PC-3 (cell line): ENCODE results near the gene IL36B. TPM values are rescaled to one million over a fixed set of nuclear protein-coding genes. Genes with fewer than 3 reads are reported as not detected.

Experiments used
- ATAC-seq: fragments of 200-7000 bp; cut with Tn5 transposase; 2 replicates; pipeline ENCODE4 v1.9.1; 2020; ENCODE audit warnings: mild to moderate bottlenecking, moderate library complexity
- BruUV-seq: library from RNA; stranded (reverse); fragments of 400-500 nt; replicated peaks from 2 replicates; lab custom pipeline; 2021; lab: Mats Ljungman, UMichigan
- CTCF ChIA-PET: fragments of 300-600 bp; sonication (Branson Sonifier 250); formaldehyde crosslinking; loops from one replicate; lab custom pipeline; 2022; ENCODE audit warnings: antibody characterized with exemption; lab: Charles Lee
- POLR2A ChIA-PET: fragments of 300-600 bp; sonication (Branson Sonifier 250); formaldehyde crosslinking; loops from one replicate; lab custom pipeline; 2022; ENCODE audit warnings: antibody characterized with exemption; ENCODE audit not compliant: unreplicated experiment; lab: Charles Lee
- DNase-seq: peaks from one replicate; pipeline ENCODE4 v3.0.0-alpha.2; 2015
- H2AFZ ChIP-seq: fragments of 300-600 bp; sonication (generic); 2 replicates; pipeline ENCODE4 v1.6.0; 2016; ENCODE audit warnings: antibody characterized with exemption, low read length
- H3F3A ChIP-seq: fragments of 300-600 bp; sonication (generic); one replicate; pipeline ENCODE4 v1.6.0; 2017; ENCODE audit warnings: antibody characterized with exemption, low read length, control low read depth, mild to moderate bottlenecking; ENCODE audit not compliant: unreplicated experiment
- H3K27ac ChIP-seq: fragments of 300-600 bp; sonication (generic); 2 replicates; pipeline ENCODE4 v1.5.1; 2016; ENCODE audit warnings: mild to moderate bottlenecking, low read length
- H3K27me3 ChIP-seq: fragments of 300-600 bp; sonication (generic); 2 replicates; pipeline ENCODE4 v1.6.1; 2016; ENCODE audit warnings: low read length, mixed read lengths
- H3K36me3 ChIP-seq: fragments of 300-600 bp; sonication (generic); 2 replicates; pipeline ENCODE4 v1.6.1; 2016; ENCODE audit warnings: low read depth, mixed run types, low read length, mixed read lengths
- H3K4me1 ChIP-seq: fragments of 300-600 bp; sonication (generic); 2 replicates; pipeline ENCODE4 v1.5.1; 2016; ENCODE audit warnings: low read length; ENCODE audit not compliant: insufficient read depth
- H3K4me2 ChIP-seq: fragments of 300-600 bp; sonication (generic); 2 replicates; pipeline ENCODE4 v1.6.0; 2016; ENCODE audit warnings: low read length
- H3K4me3 ChIP-seq: fragments of 300-600 bp; sonication (generic); 2 replicates; pipeline ENCODE4 v1.5.1; 2016; ENCODE audit warnings: mild to moderate bottlenecking, low read length, mixed read lengths
- H3K79me2 ChIP-seq: fragments of 300-600 bp; sonication (generic); 2 replicates; pipeline ENCODE4 v1.6.1; 2017; ENCODE audit warnings: low read length, mixed read lengths
- H3K9ac ChIP-seq: fragments of 300-600 bp; sonication (generic); 2 replicates; pipeline ENCODE4 v1.6.0; 2016; ENCODE audit warnings: mild to moderate bottlenecking, low read length
- H3K9me2 ChIP-seq: fragments of 300-600 bp; sonication (generic); replicated peaks from 2 replicates; pipeline ENCODE4 v1.6.1; 2016; ENCODE audit warnings: mixed run types, low read length, mixed read lengths
- H3K9me3 ChIP-seq: fragments of 300-600 bp; sonication (generic); 2 replicates; pipeline ENCODE4 v1.6.1; 2016; ENCODE audit warnings: low read length, mixed read lengths
- H4K20me1 ChIP-seq: fragments of 300-600 bp; sonication (generic); 2 replicates; pipeline ENCODE4 v1.6.1; 2016; ENCODE audit warnings: low read length, mixed read lengths
- EZH2 ChIP-seq: fragments of 300-600 bp; sonication (generic); IDR thresholded peaks from one replicate; pipeline ENCODE4 v1.6.1; 2017; ENCODE audit warnings: antibody characterized with exemption, mild to moderate bottlenecking, low read length; ENCODE audit not compliant: unreplicated experiment
- EZH2phosphoT487 ChIP-seq: fragments of 300-600 bp; sonication (generic); IDR thresholded peaks from 2 replicates; pipeline ENCODE4 v1.6.1; 2018; ENCODE audit warnings: mild to moderate bottlenecking, antibody characterized with exemption, low read length, borderline replicate concordance
- intact Hi-C: fragments of 100-400 bp; cut with micrococcal nuclease; formaldehyde crosslinking; loops from 2 replicates; pipeline ENCODE4 v1.9.0; 2023
- total RNA-seq: library from RNA; depleted of rRNA; stranded (reverse); fragments of >200 nt; gene quantifications from 2 replicates; pipeline ENCODE4 v1.2.3, GENCODE V29; 2014
- TF ChIP-seq, protein P1 (sequence below): fragments of 300-600 bp; sonication (generic); conservative IDR thresholded peaks from 2 replicates; pipeline ENCODE4 v1.5.1; 2017; ENCODE audit warnings: antibody characterized with exemption, low read depth, mild to moderate bottlenecking, low read length

Gene IL36B
- total RNA-seq, 1 experiment from 2014 or later: not detected

DNA sequence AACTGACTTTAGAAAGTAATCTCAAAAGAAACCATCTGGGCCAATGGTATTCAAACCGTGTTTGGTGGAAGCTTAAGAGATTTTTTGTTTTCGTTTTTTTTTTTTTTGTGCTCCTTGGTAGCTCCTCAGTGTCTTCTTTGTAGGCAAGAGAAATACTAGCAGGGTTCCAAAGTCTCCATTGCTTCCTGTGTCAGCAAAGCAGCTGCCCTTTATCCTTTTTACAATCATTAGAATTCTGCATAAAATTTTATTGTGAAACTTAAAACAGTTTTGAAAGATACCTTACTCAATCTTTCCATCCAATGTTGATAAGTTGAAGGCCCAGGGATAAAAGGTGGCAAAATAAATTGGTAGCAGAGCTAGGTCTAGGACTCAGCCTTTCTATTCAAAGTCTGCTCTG, 15.6 kb upstream of the IL36B start:
- Histone ChIP-seq H3K27me3 (no peaks in the 10 kb centered on the region), H2AFZ (no peak overlapping the region), H3K4me2 (peak overlapping the region; percentile 45), H4K20me1 (no peaks in the 10 kb centered on the region), H3K9me3 (no peaks in the 10 kb centered on the region), H3K9me2 (no peaks in the 10 kb centered on the region), H3K79me2 (no peaks in the 10 kb centered on the region), H3K4me3 (no peak overlapping the region), H3K9ac (peak overlapping the region; percentile 56), H3K4me1 (peaks cover 36% of the 10 kb centered on the region), H3F3A (peaks cover 12% of the 10 kb centered on the region), H3K36me3 (no peaks in the 10 kb centered on the region), H3K27ac (peak overlapping the region; percentile 95)
- intact Hi-C loops: loop anchor here (1.0 to 2.0 kb wide), 2 partner anchors 10 to 109 kb away; no protein-coding TSS in a partner anchor
- ATAC-seq (no peak; the same call in 1 of the 2 replicates), DNase-seq (no peak)
- TSS peak; percentile 78 for BruUV-seq
- ChIA-PET POLR2A (interaction anchor here (0.6 to 1.0 kb wide), 2 partner anchors 10 to 643 kb away, joined by 6 read pairs; no protein-coding TSS in a partner anchor), CTCF (interaction anchor here (0.6 to 1.2 kb wide), 4 partner anchors 10 to 441 kb away, joined by 3 to 7 read pairs (median 3); no protein-coding TSS in a partner anchor)
- TF ChIP-seq EZH2: no peak
- TF ChIP-seq EZH2phosphoT487: no peak

DNA sequence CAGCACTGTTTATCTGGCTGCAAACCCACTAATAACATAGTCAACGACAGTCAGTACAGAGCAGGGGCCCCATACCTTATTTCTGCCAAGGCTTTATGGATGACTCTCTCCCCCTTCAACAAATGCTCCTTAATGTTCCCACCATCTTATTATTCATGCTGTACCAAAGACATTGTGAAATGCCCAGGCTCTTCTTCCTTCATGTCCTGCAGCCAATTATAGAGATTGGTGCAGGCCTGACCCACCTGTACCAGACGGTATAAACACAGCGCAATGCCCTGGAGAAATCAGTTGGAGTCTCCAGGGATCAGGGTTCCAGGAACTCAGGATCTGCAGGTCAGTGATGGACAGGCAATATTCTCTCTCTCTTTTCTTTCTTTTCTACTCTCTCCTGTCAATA, 15.0 kb upstream of the IL36B start, which contains the start of gene IL1F10:
Gene IL1F10 (plus strand): TSS at position 290 of the 400 bp plus-strand sequence. CDS start 4,769 bp downstream, outside the sequence.
- BruUV-seq: no TSS peak
- Histone ChIP-seq H3K4me3 (0 out of 2 replicates have a peak within 1 kb of the TSS, but pooled peaks have one; percentile 7), H3K4me1 (peaks cover 36% of the 10 kb centered on the region), H3K4me2 (peak within 1 kb of the TSS; percentile 57), H3K9me2 (no peaks in the 10 kb centered on the region), H2AFZ (no peak within 1 kb of the TSS), H3F3A (peaks cover 12% of the 10 kb centered on the region), H3K27ac (peak within 1 kb of the TSS; percentile 95), H3K27me3 (no peaks in the 10 kb centered on the region), H3K9ac (peak within 1 kb of the TSS; percentile 56), H3K36me3 (no peaks in the 10 kb centered on the region), H4K20me1 (no peaks in the 10 kb centered on the region), H3K9me3 (no peaks in the 10 kb centered on the region), H3K79me2 (no peaks in the 10 kb centered on the region)
- ChIA-PET CTCF (interaction anchor here (0.6 to 1.2 kb wide), 2 partner anchors 13 to 69 kb away, joined by 3 to 7 read pairs; no protein-coding TSS in a partner anchor), POLR2A (no interaction called here)
- DNase-seq: no peak
- intact Hi-C loops: loop anchor here (1.0 to 2.0 kb wide), 2 partner anchors 11 to 109 kb away; no protein-coding TSS in a partner anchor
- ATAC-seq: no peak
- TF ChIP-seq, protein P1, sequence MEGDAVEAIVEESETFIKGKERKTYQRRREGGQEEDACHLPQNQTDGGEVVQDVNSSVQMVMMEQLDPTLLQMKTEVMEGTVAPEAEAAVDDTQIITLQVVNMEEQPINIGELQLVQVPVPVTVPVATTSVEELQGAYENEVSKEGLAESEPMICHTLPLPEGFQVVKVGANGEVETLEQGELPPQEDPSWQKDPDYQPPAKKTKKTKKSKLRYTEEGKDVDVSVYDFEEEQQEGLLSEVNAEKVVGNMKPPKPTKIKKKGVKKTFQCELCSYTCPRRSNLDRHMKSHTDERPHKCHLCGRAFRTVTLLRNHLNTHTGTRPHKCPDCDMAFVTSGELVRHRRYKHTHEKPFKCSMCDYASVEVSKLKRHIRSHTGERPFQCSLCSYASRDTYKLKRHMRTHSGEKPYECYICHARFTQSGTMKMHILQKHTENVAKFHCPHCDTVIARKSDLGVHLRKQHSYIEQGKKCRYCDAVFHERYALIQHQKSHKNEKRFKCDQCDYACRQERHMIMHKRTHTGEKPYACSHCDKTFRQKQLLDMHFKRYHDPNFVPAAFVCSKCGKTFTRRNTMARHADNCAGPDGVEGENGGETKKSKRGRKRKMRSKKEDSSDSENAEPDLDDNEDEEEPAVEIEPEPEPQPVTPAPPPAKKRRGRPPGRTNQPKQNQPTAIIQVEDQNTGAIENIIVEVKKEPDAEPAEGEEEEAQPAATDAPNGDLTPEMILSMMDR: no peak
- no peak for TF ChIP-seq EZH2
- no peak for TF ChIP-seq EZH2phosphoT487

DNA sequence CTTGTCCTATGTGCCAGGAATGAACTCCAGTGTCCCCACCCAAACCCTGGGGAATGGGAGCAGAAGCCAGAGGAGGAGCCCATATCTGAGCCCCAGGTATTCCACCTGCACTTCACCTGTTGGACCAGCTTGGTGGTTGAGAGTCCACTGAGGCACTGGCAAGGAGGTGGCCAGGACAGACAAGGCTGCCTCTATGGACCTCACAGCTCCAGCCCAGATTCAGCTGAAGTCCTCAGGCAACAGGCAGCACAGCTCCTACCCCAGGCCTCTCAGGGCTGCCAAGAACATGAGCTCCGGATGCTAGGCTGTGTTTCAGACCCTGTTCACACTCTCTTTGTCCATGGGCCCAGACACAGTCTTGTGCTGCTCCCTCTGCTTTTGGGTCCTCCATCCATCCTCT, 12.2 kb upstream of the IL36B start:
- H3K27me3 ChIP-seq: no peaks in the 10 kb centered on the region
- CTCF ChIA-PET: no interaction called here
- H3K4me2 ChIP-seq: no peak overlapping the region
- no peak for DNase-seq
- no peaks in the 10 kb centered on the region for H3K9me2 ChIP-seq
- H3K9ac ChIP-seq: no peak overlapping the region
- TF ChIP-seq EZH2phosphoT487 (no peak), EZH2 (no peak)
- TF ChIP-seq, protein P1: no peak
- ATAC-seq: no peak
- H3K36me3 ChIP-seq: no peaks in the 10 kb centered on the region
- no peak overlapping the region for H3K4me3 ChIP-seq
- no peak overlapping the region for H2AFZ ChIP-seq
- peaks cover 12% of the 10 kb centered on the region for H3F3A ChIP-seq
- no TSS peak for BruUV-seq
- POLR2A ChIA-PET: no interaction called here
- no peak overlapping the region for H3K27ac ChIP-seq
- no peaks in the 10 kb centered on the region for H4K20me1 ChIP-seq
- no peaks in the 10 kb centered on the region for H3K79me2 ChIP-seq
- H3K4me1 ChIP-seq: peaks cover 31% of the 10 kb centered on the region
- intact Hi-C loops: no loop called here
- H3K9me3 ChIP-seq: no peaks in the 10 kb centered on the region
